Fibroblast of lung (primary cell): ENCODE results near the gene PIGM. TPM values are rescaled to one million over a fixed set of nuclear protein-coding genes. Genes with fewer than 3 reads are reported as not detected.

ENCODE experiments used
- DNase-seq, 2 donors: peaks; one replicate each; pipeline versions ENCODE4 v3.0.0 to v3.0.0-alpha.2; 2010; ENCODE audit warnings: low read depth in 2 of 2
- H2AFZ ChIP-seq: 2 replicates; pipeline ENCODE4 v1.5.1; 2012; ENCODE audit warnings: low read length, control low read depth, inconsistent platforms
- H3K27ac ChIP-seq: 2 replicates; pipeline ENCODE4 v1.5.1; 2011; ENCODE audit warnings: low read length, control low read depth; ENCODE audit not compliant: insufficient read depth
- H3K27me3 ChIP-seq: 2 replicates; pipeline ENCODE4 v1.5.1; 2011; ENCODE audit warnings: mild to moderate bottlenecking, low read length; ENCODE audit not compliant: control insufficient read depth, insufficient read depth
- H3K36me3 ChIP-seq: 2 replicates; pipeline ENCODE4 v1.5.1; 2011; ENCODE audit warnings: low read length; ENCODE audit not compliant: control insufficient read depth, insufficient read depth
- H3K4me1 ChIP-seq: 2 replicates; pipeline ENCODE4 v1.5.1; 2011; ENCODE audit warnings: low read length; ENCODE audit not compliant: control insufficient read depth, insufficient read depth; ENCODE audit errors: extremely low read depth
- H3K4me2 ChIP-seq: 2 replicates; pipeline ENCODE4 v1.5.1; 2011; ENCODE audit warnings: low read length, control low read depth; ENCODE audit not compliant: insufficient read depth; ENCODE audit errors: extremely low read depth
- H3K4me3 ChIP-seq, 4 experiments: fragments of 200-600 bp in 1 of 4; sonication (generic) in 1 of 4; replicated peaks in 1 of 4; 2 replicates each; pipeline ENCODE4 v1.5.1; 2011 to 2016; ENCODE audit warnings: low read length in 4 of 4, low read depth in 3 of 4, mild to moderate bottlenecking in 3 of 4, control low read depth in 2 of 4, inconsistent platforms in 1 of 4, mixed read lengths in 1 of 4; ENCODE audit not compliant: insufficient read depth in 1 of 4; ENCODE audit errors: control extremely low read depth in 1 of 4
- H3K79me2 ChIP-seq: 2 replicates; pipeline ENCODE4 v1.5.1; 2012; ENCODE audit warnings: mild to moderate bottlenecking, low read length, inconsistent platforms; ENCODE audit not compliant: control insufficient read depth, insufficient read depth
- H3K9ac ChIP-seq: 2 replicates; pipeline ENCODE4 v1.5.1; 2011; ENCODE audit warnings: mild to moderate bottlenecking, low read length, control low read depth; ENCODE audit not compliant: insufficient read depth
- H3K9me3 ChIP-seq: 2 replicates; pipeline ENCODE4 v1.5.1; 2012; ENCODE audit warnings: low read depth, low read length; ENCODE audit not compliant: control insufficient read depth, insufficient read depth
- H4K20me1 ChIP-seq: 2 replicates; pipeline ENCODE4 v1.5.1; 2011; ENCODE audit warnings: low read length; ENCODE audit not compliant: control insufficient read depth, insufficient read depth; ENCODE audit errors: extremely low read depth
- CTCF ChIP-seq, 2 donors: IDR thresholded peaks in 1 of 2; conservative IDR thresholded peaks in 1 of 2; 1 replicate in 1 of 2; 2 replicates in 1 of 2; pipeline ENCODE4 v1.5.1; 2011 to 2012; ENCODE audit warnings: low read length in 2 of 2, control low read depth in 1 of 2, inconsistent platforms in 1 of 2, low read depth in 1 of 2, mild to moderate bottlenecking in 1 of 2
- EZH2 ChIP-seq: IDR thresholded peaks from 2 replicates; pipeline ENCODE4 v1.5.1; 2012; ENCODE audit warnings: low read length, control low read depth, mild to moderate bottlenecking; ENCODE audit errors: missing control alignments
- polyA plus RNA-seq, 2 donors: library from polyadenylated mRNA; depleted of rRNA in 1 of 2; stranded (reverse) in 1 of 2; unstranded in 1 of 2; fragments of >200 nt; gene quantifications; 2 replicates each; pipeline ENCODE4 v1.2.1, GENCODE V29; 2011 to 2012; ENCODE audit warnings: missing spikeins in 1 of 2
- total RNA-seq: library from RNA; depleted of rRNA; stranded (reverse); fragments of >200 nt; gene quantifications from 2 replicates; pipeline ENCODE4 v1.2.1, GENCODE V29; 2014

PIGM gene
- total and polyA plus RNA-seq, 2 donors (not counting 1 experiment from before 2014, with no cell fraction given): 4.5 to 6.7 TPM

GRCh38 chr1:160004001-160004400, 27.8 kb downstream of the PIGM start:
- no peaks in the 10 kb centered on the region for H3K79me2 ChIP-seq
- H3K9ac ChIP-seq: no peak overlapping the region
- H3K9me3 ChIP-seq: no peaks in the 10 kb centered on the region
- H2AFZ ChIP-seq: no peak overlapping the region
- no peaks in the 10 kb centered on the region for H4K20me1 ChIP-seq
- no peak overlapping the region for H3K4me2 ChIP-seq
- no peak overlapping the region for H3K4me3 ChIP-seq
- DNase-seq: no peak
- TF ChIP-seq CTCF (conservative IDR thresholded peaks at IDR 0.05 in 1 of 2, IDR thresholded peaks at IDR 0.05 in 1 of 2; ENCODE audit: low read depth in 1 of 2, low read length in 2 of 2) (no peak), EZH2 (no peak)
- no peaks in the 10 kb centered on the region for H3K4me1 ChIP-seq
- H3K27me3 ChIP-seq: no peaks in the 10 kb centered on the region
- H3K27ac ChIP-seq: no peak overlapping the region
- H3K36me3 ChIP-seq: no peaks in the 10 kb centered on the region

DNA sequence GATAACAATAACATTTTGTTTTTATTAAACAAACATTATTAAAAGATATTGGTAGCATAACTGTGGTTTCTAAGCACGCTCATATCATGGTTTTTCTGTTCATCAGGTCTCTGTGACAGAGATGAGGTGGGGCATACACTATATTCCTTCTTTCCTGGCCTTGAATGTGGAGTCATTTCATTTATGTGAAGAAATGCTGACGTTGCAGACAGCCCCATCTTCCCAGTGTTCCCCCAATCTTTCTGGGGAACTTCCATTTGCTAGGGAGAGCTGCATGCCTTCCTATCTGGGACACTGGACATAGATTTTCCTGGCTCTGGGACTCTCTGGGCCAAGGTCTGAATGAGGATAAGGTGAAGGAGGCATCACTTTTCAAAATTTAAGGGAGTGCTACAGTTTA, 30.4 kb downstream of the PIGM start:
- TF ChIP-seq EZH2 (no peak), CTCF (conservative IDR thresholded peaks at IDR 0.05 in 1 of 2, IDR thresholded peaks at IDR 0.05 in 1 of 2; ENCODE audit: low read depth in 1 of 2, low read length in 2 of 2) (no peak)
- Histone ChIP-seq H3K4me1 (no peaks in the 10 kb centered on the region), H2AFZ (no peak overlapping the region), H3K4me3 (no peak overlapping the region), H3K9ac (no peak overlapping the region), H3K9me3 (no peaks in the 10 kb centered on the region), H4K20me1 (no peaks in the 10 kb centered on the region), H3K36me3 (no peaks in the 10 kb centered on the region), H3K4me2 (no peak overlapping the region), H3K79me2 (no peaks in the 10 kb centered on the region), H3K27me3 (no peaks in the 10 kb centered on the region), H3K27ac (no peak overlapping the region)
- no peak for DNase-seq

- H3K4me3 ChIP-seq: no peak overlapping the region
- H3K9ac ChIP-seq: no peak overlapping the region
- H3K27me3 ChIP-seq: no peaks in the 10 kb centered on the region
- DNase-seq: peak in 1 of 2 donors; percentile 73
- no peaks in the 10 kb centered on the region for H3K9me3 ChIP-seq
- H3K4me2 ChIP-seq: no peak overlapping the region
- H3K79me2 ChIP-seq: no peaks in the 10 kb centered on the region
- no peak overlapping the region for H3K27ac ChIP-seq
- H3K4me1 ChIP-seq: no peaks in the 10 kb centered on the region
- H4K20me1 ChIP-seq: no peaks in the 10 kb centered on the region
- no peaks in the 10 kb centered on the region for H3K36me3 ChIP-seq
- H2AFZ ChIP-seq: no peak overlapping the region
- TF ChIP-seq CTCF (conservative IDR thresholded peaks at IDR 0.05 in 1 of 2, IDR thresholded peaks at IDR 0.05 in 1 of 2; ENCODE audit: low read depth in 1 of 2, low read length in 2 of 2) (no peak), EZH2 (no peak)
Measured at GRCh38 chr1:159999204-159999603, 32.6 kb downstream of the PIGM start.
